ENCODE measurements around the gene CTSG. TPM values are rescaled to one million over a fixed set of nuclear protein-coding genes. Genes with fewer than 3 reads are reported as not detected.
"Not testable (repeated sequence)": the region's sequence is repeated elsewhere in the genome, so short reads cannot be mapped to it uniquely, and the experiment has no call there.

Gene CTSG
- total RNA-seq, 1 experiment from 2014 or later: not detected

GRCh38 chr14:24535737-24536136, 40.3 kb downstream of the CTSG start:
- no peak overlapping the region for H3K27ac Mint-ChIP-seq (ENCODE audit: unreplicated experiment)
- H3K4me3 Mint-ChIP-seq (ENCODE audit: low read depth, unreplicated experiment): no peak overlapping the region
- DNase-seq: no peak
- H3K36me3 Mint-ChIP-seq (ENCODE audit: insufficient read depth, unreplicated experiment): no peaks in the 10 kb centered on the region
- intact Hi-C loops (cut with micrococcal nuclease; ENCODE audit: unreplicated experiment): no loop called here
- no TSS peak for BruUV-seq (replicated peaks)
- CTCF ChIA-PET: no interaction called here
- H3K27me3 Mint-ChIP-seq (ENCODE audit: unreplicated experiment): peaks cover 21% of the 10 kb centered on the region
- TF ChIP-seq, protein P1, sequence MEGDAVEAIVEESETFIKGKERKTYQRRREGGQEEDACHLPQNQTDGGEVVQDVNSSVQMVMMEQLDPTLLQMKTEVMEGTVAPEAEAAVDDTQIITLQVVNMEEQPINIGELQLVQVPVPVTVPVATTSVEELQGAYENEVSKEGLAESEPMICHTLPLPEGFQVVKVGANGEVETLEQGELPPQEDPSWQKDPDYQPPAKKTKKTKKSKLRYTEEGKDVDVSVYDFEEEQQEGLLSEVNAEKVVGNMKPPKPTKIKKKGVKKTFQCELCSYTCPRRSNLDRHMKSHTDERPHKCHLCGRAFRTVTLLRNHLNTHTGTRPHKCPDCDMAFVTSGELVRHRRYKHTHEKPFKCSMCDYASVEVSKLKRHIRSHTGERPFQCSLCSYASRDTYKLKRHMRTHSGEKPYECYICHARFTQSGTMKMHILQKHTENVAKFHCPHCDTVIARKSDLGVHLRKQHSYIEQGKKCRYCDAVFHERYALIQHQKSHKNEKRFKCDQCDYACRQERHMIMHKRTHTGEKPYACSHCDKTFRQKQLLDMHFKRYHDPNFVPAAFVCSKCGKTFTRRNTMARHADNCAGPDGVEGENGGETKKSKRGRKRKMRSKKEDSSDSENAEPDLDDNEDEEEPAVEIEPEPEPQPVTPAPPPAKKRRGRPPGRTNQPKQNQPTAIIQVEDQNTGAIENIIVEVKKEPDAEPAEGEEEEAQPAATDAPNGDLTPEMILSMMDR (IDR thresholded peaks at IDR 0.05; ENCODE audit: unreplicated experiment): no peak
- no peaks in the 10 kb centered on the region for H3K4me1 Mint-ChIP-seq (ENCODE audit: low read depth, unreplicated experiment)
- H3K9me3 Mint-ChIP-seq (ENCODE audit: low read depth, unreplicated experiment): no peaks in the 10 kb centered on the region

GRCh38 chr14:24534286-24534685, 41.8 kb downstream of the CTSG start:
- Mint-ChIP-seq H3K4me3 (ENCODE audit: low read depth, unreplicated experiment) (no peak overlapping the region), H3K27me3 (ENCODE audit: unreplicated experiment) (peaks cover 21% of the 10 kb centered on the region), H3K27ac (ENCODE audit: unreplicated experiment) (no peak overlapping the region), H3K9me3 (ENCODE audit: low read depth, unreplicated experiment) (no peaks in the 10 kb centered on the region), H3K4me1 (ENCODE audit: low read depth, unreplicated experiment) (no peaks in the 10 kb centered on the region), H3K36me3 (ENCODE audit: insufficient read depth, unreplicated experiment) (no peaks in the 10 kb centered on the region)
- DNase-seq: no peak
- TF ChIP-seq, protein P1 (IDR thresholded peaks at IDR 0.05; ENCODE audit: unreplicated experiment): no peak
- CTCF ChIA-PET: no interaction called here
- no TSS peak for BruUV-seq (replicated peaks)
- intact Hi-C loops (cut with micrococcal nuclease; ENCODE audit: unreplicated experiment): no loop called here

- peaks cover 31% of the 10 kb centered on the region for H3K27me3 Mint-ChIP-seq (ENCODE audit: unreplicated experiment)
- intact Hi-C loops (cut with micrococcal nuclease; ENCODE audit: unreplicated experiment); H3K9me3 Mint-ChIP-seq (ENCODE audit: low read depth, unreplicated experiment); CTCF ChIA-PET; H3K4me1 Mint-ChIP-seq (ENCODE audit: low read depth, unreplicated experiment); H3K27ac Mint-ChIP-seq (ENCODE audit: unreplicated experiment); H3K4me3 Mint-ChIP-seq (ENCODE audit: low read depth, unreplicated experiment); H3K36me3 Mint-ChIP-seq (ENCODE audit: insufficient read depth, unreplicated experiment); DNase-seq; BruUV-seq (replicated peaks): not testable (repeated sequence)
These were observed 50.0 kb downstream of the CTSG start for GRCh38 chr14:24525877-24526620.

Other genes with a start within 250 kb of the CTSG start
- gene ADCY4, start 241.2 kb downstream of the CTSG start, total RNA-seq (2022): 3.0 and 3.4 TPM in 2 replicates
- gene RIPK3, start 236.3 kb downstream of the CTSG start, total RNA-seq (2022): 11.0 and 12.6 TPM in 2 replicates
- gene NFATC4, start 208.1 kb downstream of the CTSG start, total RNA-seq (2022): 10.7 and 12.8 TPM in 2 replicates
- 7.5 and 8.4 TPM in 2 replicates for gene NYNRIN, start 177.2 kb downstream of the CTSG start, total RNA-seq (2022)
- 0.99 and 1.7 TPM in 2 replicates for gene CBLN3, start 146.6 kb downstream of the CTSG start, total RNA-seq (2022)
- 47.6 and 54.6 TPM in 2 replicates for gene KHNYN, start 146.3 kb downstream of the CTSG start, total RNA-seq (2022)
- 43.7 and 59.0 TPM in 2 replicates for gene SDR39U1, start 133.5 kb downstream of the CTSG start, total RNA-seq (2022)
- not detected in 2 replicates for gene CMA1, start 68.0 kb downstream of the CTSG start, total RNA-seq (2022)
- gene GZMH, start 33.4 kb upstream of the CTSG start, total RNA-seq (2022): not detected in 2 replicates
- not detected in 2 replicates for gene GZMB, start 57.9 kb upstream of the CTSG start, total RNA-seq (2022)